HCT116 (cell line): Measurements from ENCODE around the gene TIPIN. TPM values are rescaled to one million over a fixed set of nuclear protein-coding genes. Genes with fewer than 3 reads are reported as not detected.

Experiments used
- ATAC-seq: fragments of 200-7000 bp; cut with Tn5 transposase; 2 replicates; pipeline ENCODE4 v1.9.1; 2020; ENCODE audit warnings: mild to moderate bottlenecking, moderate library complexity
- BruUV-seq: library from RNA; stranded (reverse); fragments of 400-500 nt; replicated peaks from 2 replicates; lab custom pipeline; 2021; lab: Mats Ljungman, UMichigan
- CTCF ChIA-PET: fragments of 300-600 bp; sonication (Branson Sonifier 250); formaldehyde crosslinking; loops from one replicate; lab custom pipeline; 2021; ENCODE audit warnings: antibody characterized with exemption; lab: Charles Lee
- POLR2A ChIA-PET: fragments of 300-600, 350-600 bp; sonication (Branson Sonifier 250); formaldehyde crosslinking; loops from one replicate; lab custom pipeline; 2021; ENCODE audit warnings: antibody characterized with exemption; lab: Charles Lee
- RAD21 ChIA-PET, 2 experiments: fragments of 300-600 bp; sonication (Branson Sonifier 250); formaldehyde crosslinking; loops; one replicate each; lab custom pipeline; 2023; ENCODE audit warnings: low total read pairs in 2 of 2; ENCODE audit not compliant: uncharacterized antibody in 2 of 2, unreplicated experiment in 2 of 2, low non-redundant PET in 1 of 2; lab: Charles Lee
- DNase-seq: peaks from one replicate; pipeline ENCODE4 v3.0.0-alpha.2; 2010; ENCODE audit warnings: low read depth, low spot score
- H2AFZ ChIP-seq: fragments of 200-600 bp; shearing (Covaris generic), sonication (generic); 2 replicates; pipeline ENCODE4 v1.6.1; 2017; ENCODE audit warnings: low read depth, mixed run types, mixed read lengths, antibody characterized with exemption, low read length; ENCODE audit not compliant: poor library complexity, severe bottlenecking
- H3K27ac ChIP-seq: 2 replicates; pipeline ENCODE4 v1.5.1; 2012; ENCODE audit warnings: low read depth, low read length
- H3K27me3 ChIP-seq: fragments of 200-600 bp; sonication (generic); 2 replicates; pipeline ENCODE4 v1.6.1; 2016; ENCODE audit warnings: mixed run types, low read length, mixed read lengths; ENCODE audit not compliant: insufficient read depth
- H3K36me3 ChIP-seq, 2 experiments: fragments of 200-500 bp in 1 of 2; fragments of 200-600 bp in 1 of 2; sonication (Bioruptor generic) in 1 of 2; sonication (generic) in 1 of 2; 2 replicates each; pipeline versions ENCODE4 v1.5.1 to v1.6.1; 2014 to 2016; ENCODE audit warnings: low read length in 2 of 2, inconsistent platforms in 1 of 2, mixed read lengths in 1 of 2, mixed run types in 1 of 2; ENCODE audit not compliant: insufficient read depth in 2 of 2, control insufficient read depth in 1 of 2
- H3K4me1 ChIP-seq, 2 experiments: fragments of 200-600 bp in 1 of 2; sonication (generic) in 1 of 2; 2 replicates each; pipeline versions ENCODE4 v1.5.1 to v1.6.1; 2012 to 2017; ENCODE audit warnings: low read length in 2 of 2, inconsistent platforms in 1 of 2, mild to moderate bottlenecking in 1 of 2, mixed read lengths in 1 of 2, mixed run types in 1 of 2, moderate library complexity in 1 of 2; ENCODE audit not compliant: insufficient read depth in 2 of 2, control insufficient read depth in 1 of 2
- H3K4me2 ChIP-seq: fragments of 200-600 bp; sonication (generic); 2 replicates; pipeline ENCODE4 v1.6.1; 2017; ENCODE audit warnings: mixed run types, low read length, mixed read lengths
- H3K4me3 ChIP-seq, 2 experiments: fragments of 200-600 bp in 1 of 2; sonication (generic) in 1 of 2; replicated peaks in 1 of 2; 2 replicates each; pipeline ENCODE4 v1.5.1; 2011 to 2016; ENCODE audit warnings: low read length in 2 of 2, control low read depth in 1 of 2, low read depth in 1 of 2, mild to moderate bottlenecking in 1 of 2, mixed read lengths in 1 of 2, mixed run types in 1 of 2
- H3K79me2 ChIP-seq: fragments of 200-600 bp; sonication (generic); 2 replicates; pipeline ENCODE4 v1.6.1; 2017; ENCODE audit warnings: mild to moderate bottlenecking, mixed run types, low read length, moderate library complexity, mixed read lengths; ENCODE audit not compliant: insufficient read depth
- H3K9ac ChIP-seq: fragments of 200-600 bp; sonication (generic); 2 replicates; pipeline ENCODE4 v1.6.1; 2016; ENCODE audit warnings: low read length, mixed read lengths
- H3K9me2 ChIP-seq: fragments of 200-600 bp; sonication (generic), shearing (Covaris generic); 2 replicates; pipeline ENCODE4 v1.6.1; 2017; ENCODE audit warnings: mixed run types, mild to moderate bottlenecking, moderate library complexity; ENCODE audit not compliant: insufficient read depth
- H3K9me3 ChIP-seq, 2 experiments: fragments of 200-500 bp in 1 of 2; fragments of 200-600 bp in 1 of 2; sonication (Bioruptor generic) in 1 of 2; sonication (generic) in 1 of 2; 2 replicates each; pipeline ENCODE4 v1.6.1; 2014 to 2017; ENCODE audit warnings: low read length in 2 of 2, mixed read lengths in 2 of 2, inconsistent platforms in 1 of 2, low read depth in 1 of 2, mild to moderate bottlenecking in 1 of 2, mixed run types in 1 of 2, moderate library complexity in 1 of 2; ENCODE audit not compliant: control insufficient read depth in 1 of 2, insufficient read depth in 1 of 2
- H4K20me1 ChIP-seq: fragments of 200-600 bp; sonication (generic), shearing (Covaris generic); 2 replicates; pipeline ENCODE4 v1.6.1; 2017; ENCODE audit warnings: mixed run types, mild to moderate bottlenecking, moderate library complexity; ENCODE audit not compliant: insufficient read depth
- CBX3 ChIP-seq: IDR thresholded peaks from 2 replicates; pipeline ENCODE4 v1.6.1; 2012; ENCODE audit warnings: low read depth
- CEBPB ChIP-seq: IDR thresholded peaks from 2 replicates; pipeline ENCODE4 v1.6.1; 2012; ENCODE audit warnings: low read depth
- CTCF ChIP-seq, 3 experiments: fragments of 200-600 bp in 1 of 3; sonication (generic) in 1 of 3; IDR thresholded peaks in 2 of 3; conservative IDR thresholded peaks in 1 of 3; 2 replicates each; pipeline ENCODE4 v1.5.1; 2012 to 2017; ENCODE audit warnings: low read depth in 2 of 3, low read length in 2 of 3, antibody characterized with exemption in 1 of 3, borderline replicate concordance in 1 of 3, control low read depth in 1 of 3, mild to moderate bottlenecking in 1 of 3, mixed read lengths in 1 of 3, mixed run types in 1 of 3, moderate library complexity in 1 of 3; ENCODE audit not compliant: insufficient read depth in 1 of 3
- EGR1 ChIP-seq: IDR thresholded peaks from 2 replicates; pipeline ENCODE4 v1.6.1; 2012; ENCODE audit warnings: low read depth
- ELF1 ChIP-seq: IDR thresholded peaks from 2 replicates; pipeline ENCODE4 v1.6.1; 2012; ENCODE audit warnings: low read depth, borderline replicate concordance
- EZH2 ChIP-seq: fragments of 200-600 bp; sonication (generic); IDR thresholded peaks from 2 replicates; pipeline ENCODE4 v1.6.1; 2017; ENCODE audit warnings: antibody characterized with exemption, mixed run types
- JUND ChIP-seq: IDR thresholded peaks from 2 replicates; pipeline ENCODE4 v1.6.1; 2012
- MAX ChIP-seq: IDR thresholded peaks from 2 replicates; pipeline ENCODE4 v1.6.1; 2012
- POLR2A ChIP-seq: IDR thresholded peaks from 2 replicates; pipeline ENCODE4 v1.7.0; 2011; ENCODE audit warnings: borderline replicate concordance; ENCODE audit not compliant: insufficient read depth, insufficient read length; ENCODE audit errors: extremely low read depth
- POLR2AphosphoS5 ChIP-seq: IDR thresholded peaks from 2 replicates; pipeline ENCODE4 v1.6.1; 2011; ENCODE audit warnings: mild to moderate bottlenecking, low read depth, low read length, moderate library complexity
- SP1 ChIP-seq: IDR thresholded peaks from 2 replicates; pipeline ENCODE4 v1.6.1; 2012; ENCODE audit warnings: low read depth
- SRF ChIP-seq: IDR thresholded peaks from 2 replicates; pipeline ENCODE4 v1.6.1; 2012; ENCODE audit warnings: low read depth
- TCF7L2 ChIP-seq: IDR thresholded peaks from 2 replicates; pipeline ENCODE4 v1.7.0; 2011; ENCODE audit warnings: borderline replicate concordance, inconsistent platforms; ENCODE audit not compliant: insufficient read depth, insufficient read length; ENCODE audit errors: extremely low read depth
- ZFX ChIP-seq: fragments of 450-650 bp; IDR thresholded peaks from 2 replicates; pipeline ENCODE4 v1.6.1; 2017
- intact Hi-C: fragments of 100-400 bp; cut with micrococcal nuclease; formaldehyde crosslinking; loops from 2 replicates; pipeline ENCODE4 v1.10.0; 2022
- total RNA-seq: library from RNA; stranded (reverse); gene quantifications from one replicate; pipeline ENCODE4 v1.2.1, GENCODE V29; 2021; ENCODE audit not compliant: unreplicated experiment
- TF ChIP-seq, protein P1 (sequence below): IDR thresholded peaks from 2 replicates; pipeline ENCODE4 v1.6.1; 2012
- TF ChIP-seq, protein P2 (sequence below): IDR thresholded peaks from 2 replicates; pipeline ENCODE4 v1.6.1; 2012; ENCODE audit warnings: low read depth

The TIPIN gene
- total RNA-seq, 1 experiment from 2014 or later, result 28.1 TPM

DNA sequence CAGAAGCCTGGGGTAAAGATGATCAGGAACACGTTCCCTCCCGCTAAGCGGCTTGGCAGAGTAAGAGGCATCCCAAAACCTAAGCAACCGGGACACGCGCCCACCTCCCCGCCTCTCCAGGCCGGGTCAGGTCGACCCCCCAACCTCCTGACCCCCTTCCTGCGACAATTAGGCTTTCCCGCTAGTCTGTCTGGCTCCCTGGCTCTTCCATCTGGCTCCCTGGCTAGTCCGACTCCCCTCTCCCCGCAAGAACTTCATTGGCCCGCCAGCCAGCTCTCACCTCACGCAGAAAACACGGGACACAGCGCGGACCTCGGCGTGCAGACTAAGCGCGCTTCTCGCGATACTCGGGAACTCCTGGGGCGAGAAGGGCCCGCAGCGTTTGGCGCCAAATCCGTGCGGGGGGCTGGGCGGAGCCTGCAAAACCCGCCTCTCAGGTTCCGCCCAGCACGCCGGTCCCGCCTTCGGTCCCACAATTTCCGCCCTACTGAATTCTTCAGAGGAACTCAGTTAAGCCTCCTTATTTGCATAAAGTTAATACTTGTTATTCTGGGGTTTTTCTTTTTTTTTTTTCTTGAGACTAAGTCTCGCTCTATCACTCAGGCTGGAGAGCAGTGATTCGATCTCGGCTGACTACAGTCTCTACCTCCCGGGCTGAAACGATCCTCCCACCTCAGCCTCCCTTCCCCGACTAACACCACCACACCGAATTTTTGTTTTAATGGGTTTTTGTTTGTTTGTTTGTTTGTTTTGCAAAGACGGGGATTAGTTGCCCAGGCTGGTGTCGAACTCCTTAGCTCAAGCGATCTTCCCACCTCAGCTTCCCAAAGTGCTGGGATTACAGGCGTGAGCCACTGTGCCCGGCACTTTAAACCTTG, at the start of gene TIPIN (continued):
- TF ChIP-seq CTCF (IDR thresholded peaks at IDR 0.05 in 2 of 3, conservative IDR thresholded peaks at IDR 0.05 in 1 of 3; ENCODE audit: borderline replicate concordance in 1 of 3, insufficient read depth in 1 of 3, low read depth in 2 of 3, low read length in 2 of 3) (no peak), ZFX (peak; percentile 29; the same call in 1 of the 2 replicates), POLR2A (peak; percentile 91), ELF1 (no peak), EZH2 (no peak), EGR1 (no peak), POLR2AphosphoS5 (peak; percentile 92), MAX (peak; percentile 90)
- TF ChIP-seq, protein P1, sequence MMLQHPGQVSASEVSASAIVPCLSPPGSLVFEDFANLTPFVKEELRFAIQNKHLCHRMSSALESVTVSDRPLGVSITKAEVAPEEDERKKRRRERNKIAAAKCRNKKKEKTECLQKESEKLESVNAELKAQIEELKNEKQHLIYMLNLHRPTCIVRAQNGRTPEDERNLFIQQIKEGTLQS, result no peak

GRCh38 chr15:66405615-66406014, 49.1 kb upstream of the TIPIN start:
- intact Hi-C loops, result no loop called here
- H3K79me2 ChIP-seq, result peaks cover 96% of the 10 kb centered on the region

More at GRCh38 chr15:66405615-66406014, 49.1 kb upstream of the TIPIN start:
- Histone ChIP-seq H3K9ac (no peak overlapping the region), H3K36me3 (no peaks in the 10 kb centered on the region), H3K27ac (no peak overlapping the region), H3K27me3 (no peaks in the 10 kb centered on the region), H3K4me1 (peaks cover 0 to 10% of the 10 kb centered on the region in 2 experiments; a peak in 2 of 4 replicates), H4K20me1 (peaks cover 8% of the 10 kb centered on the region; the same call in 1 of the 2 replicates), H3K4me2 (no peak overlapping the region), H3K9me3 (no peaks in the 10 kb centered on the region), H3K9me2 (no peaks in the 10 kb centered on the region), H3K4me3 (no peak overlapping the region), H2AFZ (no peak overlapping the region)
- no peak for DNase-seq
- RAD21 ChIA-PET, result no interaction called here
- CTCF ChIA-PET, result no interaction called here
- ATAC-seq, result no peak
- BruUV-seq, result no TSS peak
- POLR2A ChIA-PET, result no interaction called here
- TF ChIP-seq, protein P2, sequence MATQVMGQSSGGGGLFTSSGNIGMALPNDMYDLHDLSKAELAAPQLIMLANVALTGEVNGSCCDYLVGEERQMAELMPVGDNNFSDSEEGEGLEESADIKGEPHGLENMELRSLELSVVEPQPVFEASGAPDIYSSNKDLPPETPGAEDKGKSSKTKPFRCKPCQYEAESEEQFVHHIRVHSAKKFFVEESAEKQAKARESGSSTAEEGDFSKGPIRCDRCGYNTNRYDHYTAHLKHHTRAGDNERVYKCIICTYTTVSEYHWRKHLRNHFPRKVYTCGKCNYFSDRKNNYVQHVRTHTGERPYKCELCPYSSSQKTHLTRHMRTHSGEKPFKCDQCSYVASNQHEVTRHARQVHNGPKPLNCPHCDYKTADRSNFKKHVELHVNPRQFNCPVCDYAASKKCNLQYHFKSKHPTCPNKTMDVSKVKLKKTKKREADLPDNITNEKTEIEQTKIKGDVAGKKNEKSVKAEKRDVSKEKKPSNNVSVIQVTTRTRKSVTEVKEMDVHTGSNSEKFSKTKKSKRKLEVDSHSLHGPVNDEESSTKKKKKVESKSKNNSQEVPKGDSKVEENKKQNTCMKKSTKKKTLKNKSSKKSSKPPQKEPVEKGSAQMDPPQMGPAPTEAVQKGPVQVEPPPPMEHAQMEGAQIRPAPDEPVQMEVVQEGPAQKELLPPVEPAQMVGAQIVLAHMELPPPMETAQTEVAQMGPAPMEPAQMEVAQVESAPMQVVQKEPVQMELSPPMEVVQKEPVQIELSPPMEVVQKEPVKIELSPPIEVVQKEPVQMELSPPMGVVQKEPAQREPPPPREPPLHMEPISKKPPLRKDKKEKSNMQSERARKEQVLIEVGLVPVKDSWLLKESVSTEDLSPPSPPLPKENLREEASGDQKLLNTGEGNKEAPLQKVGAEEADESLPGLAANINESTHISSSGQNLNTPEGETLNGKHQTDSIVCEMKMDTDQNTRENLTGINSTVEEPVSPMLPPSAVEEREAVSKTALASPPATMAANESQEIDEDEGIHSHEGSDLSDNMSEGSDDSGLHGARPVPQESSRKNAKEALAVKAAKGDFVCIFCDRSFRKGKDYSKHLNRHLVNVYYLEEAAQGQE, result no peak
- TF ChIP-seq EZH2, result no peak
- TF ChIP-seq TCF7L2, result no peak
- TF ChIP-seq CEBPB, result no peak
- TF ChIP-seq POLR2AphosphoS5, result no peak
- no peak for TF ChIP-seq SRF
- TF ChIP-seq SP1, result no peak
- no peak for TF ChIP-seq JUND
- TF ChIP-seq, protein P1, result no peak
- no peak for TF ChIP-seq CBX3
- TF ChIP-seq ELF1, result no peak
